ENCODE measurements around the gene TMEM123.

GRCh38 chr11:102386136-102386734 lies 66.3 kb downstream of the TMEM123 start:
- TF ChIP-seq PRRX2 (CRISPR knock-in tag; IDR thresholded peaks at IDR 0.05) = no peak
- TF ChIP-seq CTCF (IDR thresholded peaks at IDR 0.05) = no peak
- no peak for TF ChIP-seq CDX4 (CRISPR knock-in tag; IDR thresholded peaks at IDR 0.05; ENCODE audit: borderline replicate concordance)
- TF ChIP-seq ATF2 (CRISPR knock-in tag; IDR thresholded peaks at IDR 0.05; ENCODE audit: borderline replicate concordance, low read depth) = no peak
- no peak for TF ChIP-seq ZSCAN18 (CRISPR knock-in tag; IDR thresholded peaks at IDR 0.05)
- no peak for TF ChIP-seq PREB (CRISPR knock-in tag; IDR thresholded peaks at IDR 0.05; ENCODE audit: borderline replicate concordance)
